GM23338 (cell line): Measurements from ENCODE around the gene MYOM1. TPM values are rescaled to one million over a fixed set of nuclear protein-coding genes. Genes with fewer than 3 reads are reported as not detected.

Source experiments
- ATAC-seq: fragments of 200-7000 bp; cut with Tn5 transposase; 3 replicates; pipeline ENCODE4 v1.9.1; 2020
- DNase-seq: peaks from one replicate; pipeline ENCODE4 v3.0.0-alpha.2; 2015; ENCODE audit warnings: low spot score
- H2AFZ ChIP-seq: fragments of 200-600 bp; sonication (generic); 2 replicates; pipeline ENCODE4 v1.8.0; 2016; ENCODE audit warnings: antibody characterized with exemption, mild to moderate bottlenecking, moderate library complexity
- H3F3A ChIP-seq: fragments of 200-600 bp; sonication (generic); replicated peaks from 2 replicates; pipeline ENCODE4 v1.8.0; 2017; ENCODE audit warnings: antibody characterized with exemption, mixed run types, low read depth
- H3K27ac ChIP-seq: fragments of 200-600 bp; sonication (generic); 2 replicates; pipeline ENCODE4 v1.6.1; 2016; ENCODE audit warnings: low read depth
- H3K27me3 ChIP-seq: fragments of 200-600 bp; sonication (generic); 2 replicates; pipeline ENCODE4 v1.8.0; 2016; ENCODE audit warnings: mild to moderate bottlenecking, mixed run types, moderate library complexity; ENCODE audit not compliant: insufficient read depth
- H3K36me3 ChIP-seq: fragments of 200-600 bp; sonication (generic); 2 replicates; pipeline ENCODE4 v1.8.0; 2016; ENCODE audit warnings: mild to moderate bottlenecking; ENCODE audit not compliant: insufficient read depth
- H3K4me1 ChIP-seq: fragments of 200-600 bp; sonication (generic); 2 replicates; pipeline ENCODE4 v1.8.0; 2016; ENCODE audit warnings: mild to moderate bottlenecking, moderate library complexity; ENCODE audit not compliant: insufficient read depth
- H3K4me2 ChIP-seq: fragments of 200-600 bp; sonication (generic); 2 replicates; pipeline ENCODE4 v1.7.1; 2017; ENCODE audit warnings: mixed run types
- H3K4me3 ChIP-seq: fragments of 200-600 bp; sonication (generic); 2 replicates; pipeline ENCODE4 v1.6.1; 2016; ENCODE audit warnings: mixed run types
- H3K79me2 ChIP-seq: fragments of 200-600 bp; sonication (generic); replicated peaks from 2 replicates; pipeline ENCODE4 v1.8.0; 2017; ENCODE audit warnings: mild to moderate bottlenecking; ENCODE audit not compliant: insufficient read depth
- H3K9me2 ChIP-seq: fragments of 200-600 bp; sonication (generic); 2 replicates; pipeline ENCODE4 v1.8.0; 2017; ENCODE audit not compliant: insufficient read depth
- H4K20me1 ChIP-seq: fragments of 200-600 bp; sonication (generic); replicated peaks from 2 replicates; pipeline ENCODE4 v1.8.0; 2017; ENCODE audit warnings: mild to moderate bottlenecking; ENCODE audit not compliant: insufficient read depth
- H3K27ac Mint-ChIP-seq: 2 replicates; pipeline ENCODE4 v1.8.0; 2020; ENCODE audit warnings: inconsistent platforms, mild to moderate bottlenecking, moderate library complexity, mixed read lengths
- H3K27me3 Mint-ChIP-seq: 3 replicates; pipeline ENCODE4 v1.8.0; 2022; ENCODE audit warnings: low read depth, mild to moderate bottlenecking, moderate library complexity, mixed read lengths, inconsistent platforms; ENCODE audit not compliant: insufficient read depth, poor library complexity
- H3K36me3 Mint-ChIP-seq: 3 replicates; pipeline ENCODE4 v1.8.0; 2021; ENCODE audit warnings: low read depth, mild to moderate bottlenecking, inconsistent platforms, moderate library complexity, mixed read lengths
- H3K4me1 Mint-ChIP-seq: 3 replicates; pipeline ENCODE4 v1.8.0; 2020; ENCODE audit warnings: mild to moderate bottlenecking, inconsistent platforms, mixed read lengths
- H3K4me3 Mint-ChIP-seq: 3 replicates; pipeline ENCODE4 v1.8.0; 2021; ENCODE audit warnings: moderate library complexity, mild to moderate bottlenecking, inconsistent platforms, mixed read lengths
- H3K9me3 Mint-ChIP-seq: 3 replicates; pipeline ENCODE4 v1.8.0; 2020; ENCODE audit warnings: moderate library complexity, mild to moderate bottlenecking, inconsistent platforms, mixed read lengths
- CREB1 ChIP-seq: fragments of 250-450 bp; sonication (Bioruptor Pico); IDR thresholded peaks from 2 replicates; pipeline ENCODE4 v1.5.0; 2020; ENCODE audit warnings: low read depth, mild to moderate bottlenecking, moderate library complexity
- CTCF ChIP-seq, 2 experiments: fragments of 200-600 bp in 1 of 2; sonication (generic) in 1 of 2; conservative IDR thresholded peaks; 2 replicates each; pipeline versions ENCODE4 v1.5.1 to v1.6.1; 2016 to 2017; ENCODE audit warnings: antibody characterized with exemption in 2 of 2, low read depth in 2 of 2, mild to moderate bottlenecking in 2 of 2, moderate library complexity in 1 of 2
- ETS1 ChIP-seq: IDR thresholded peaks from 2 replicates; pipeline ENCODE4 v1.6.1; 2016; ENCODE audit warnings: antibody characterized with exemption
- EZH2 ChIP-seq: fragments of 200-600 bp; sonication (generic); IDR thresholded peaks from one replicate; pipeline ENCODE4 v1.8.0; 2017; ENCODE audit warnings: antibody characterized with exemption, mild to moderate bottlenecking, low read depth; ENCODE audit not compliant: unreplicated experiment
- EZH2phosphoT487 ChIP-seq: fragments of 200-600 bp; sonication (generic); IDR thresholded peaks from one replicate; pipeline ENCODE4 v1.8.1; 2018; ENCODE audit warnings: antibody characterized with exemption; ENCODE audit not compliant: unreplicated experiment
- JUNB ChIP-seq: IDR thresholded peaks from one replicate; pipeline ENCODE4 v1.6.1; 2016; ENCODE audit warnings: antibody characterized with exemption; ENCODE audit not compliant: unreplicated experiment
- NANOG ChIP-seq: IDR thresholded peaks from 2 replicates; pipeline ENCODE4 v1.6.1; 2016; ENCODE audit warnings: antibody characterized with exemption, borderline replicate concordance
- POLR2AphosphoS5 ChIP-seq: IDR thresholded peaks from 2 replicates; pipeline ENCODE4 v1.6.1; 2016; ENCODE audit warnings: antibody characterized with exemption, low read depth
- REST ChIP-seq: IDR thresholded peaks from one replicate; pipeline ENCODE4 v1.6.1; 2018; ENCODE audit warnings: antibody characterized with exemption; ENCODE audit not compliant: unreplicated experiment
- STAT1 ChIP-seq: IDR thresholded peaks from one replicate; pipeline ENCODE4 v1.6.1; 2016; ENCODE audit warnings: antibody characterized with exemption; ENCODE audit not compliant: unreplicated experiment
- ZNF114 ChIP-seq: fragments of 250-450 bp; sonication (Bioruptor Pico); IDR thresholded peaks from 2 replicates; pipeline ENCODE4 v1.5.0; 2020; ENCODE audit warnings: mild to moderate bottlenecking, moderate library complexity
- ZNF331 ChIP-seq: fragments of 250-450 bp; sonication (Bioruptor Pico); IDR thresholded peaks from 2 replicates; pipeline ENCODE4 v1.5.0; 2020; ENCODE audit warnings: low read depth, mild to moderate bottlenecking, moderate library complexity
- ZNF462 ChIP-seq: fragments of 250-450 bp; sonication (Bioruptor Pico); IDR thresholded peaks from 2 replicates; pipeline ENCODE4 v1.5.0; 2020; ENCODE audit warnings: mild to moderate bottlenecking, moderate library complexity
- polyA plus RNA-seq: library from polyadenylated mRNA; unstranded; fragments of >200 nt; fragmentation: Nextera tagmentation; extraction: Ambion mirVana; gene quantifications from 2 replicates; pipeline ENCODE4 v1.2.1, GENCODE V29; 2016
- total RNA-seq: library from RNA; depleted of rRNA; stranded (reverse); fragments of >200 nt; shearing (Covaris generic); gene quantifications from 2 replicates; pipeline ENCODE4 v1.2.3, GENCODE V29; 2014

The MYOM1 gene
- total and polyA plus RNA-seq, 2 experiments from 2014 or later: 0.27 to 0.38 TPM

GRCh38 chr18:3150688-3151087 lies 69.1 kb downstream of the MYOM1 start:
- no peaks in the 10 kb centered on the region for H3F3A ChIP-seq
- peaks cover 2% of the 10 kb centered on the region for H3K4me1 Mint-ChIP-seq
- H3K4me3 Mint-ChIP-seq: no peak overlapping the region
- no peaks in the 10 kb centered on the region for H4K20me1 ChIP-seq
- no peak for TF ChIP-seq STAT1
- no peak for TF ChIP-seq ZNF114 (CRISPR knock-in tag)
- no peak for TF ChIP-seq POLR2AphosphoS5
- no peak for TF ChIP-seq NANOG
- TF ChIP-seq JUNB: no peak
- no peak for TF ChIP-seq CTCF (conservative IDR thresholded peaks at IDR 0.05; ENCODE audit: low read depth in 2 of 2)
- no peak for TF ChIP-seq ZNF462 (CRISPR knock-in tag)
- TF ChIP-seq ZNF331 (CRISPR knock-in tag): no peak
- no peak for TF ChIP-seq EZH2phosphoT487
- TF ChIP-seq EZH2: no peak
- TF ChIP-seq REST: no peak
- TF ChIP-seq CREB1 (CRISPR knock-in tag): no peak
- TF ChIP-seq ETS1: no peak
- H3K4me1 ChIP-seq: no peaks in the 10 kb centered on the region
- peaks cover 1% of the 10 kb centered on the region for H3K27me3 Mint-ChIP-seq
- ATAC-seq: no peak
- H3K27ac ChIP-seq: no peak overlapping the region
- H3K36me3 Mint-ChIP-seq: no peaks in the 10 kb centered on the region
- no peaks in the 10 kb centered on the region for H3K9me3 Mint-ChIP-seq
- no peak overlapping the region for H2AFZ ChIP-seq
- H3K4me3 ChIP-seq: no peak overlapping the region
- no peaks in the 10 kb centered on the region for H3K9me2 ChIP-seq
- DNase-seq: no peak
- no peaks in the 10 kb centered on the region for H3K79me2 ChIP-seq
- no peak overlapping the region for H3K27ac Mint-ChIP-seq
- no peak overlapping the region for H3K4me2 ChIP-seq
- no peaks in the 10 kb centered on the region for H3K27me3 ChIP-seq
- H3K36me3 ChIP-seq: no peaks in the 10 kb centered on the region
